Esophagus muscularis mucosa (tissue), 4 donors: ENCODE data around the gene RNF111. TPM values are rescaled to one million over a fixed set of nuclear protein-coding genes. Genes with fewer than 3 reads are reported as not detected.
A peak's percentile ranks its signal among the peaks of the same experiment; 100 is the strongest.

ENCODE experiments used
- DNase-seq: peaks from one replicate; pipeline ENCODE4 v3.0.0-alpha.2; 2017; ENCODE audit errors: extremely low spot score
- H3K27ac ChIP-seq, 4 donors: fragments of 200-600 bp; sonication (generic); replicated peaks in 1 of 4; 1 replicate in 3 of 4; 2 replicates in 1 of 4; pipeline ENCODE4 v1.5.1; 2016 to 2019; ENCODE audit warnings: mild to moderate bottlenecking in 1 of 4
- H3K27me3 ChIP-seq, 4 donors: fragments of 200-600 bp; sonication (generic); one replicate each; pipeline versions ENCODE4 v1.5.1 to v1.6.0; 2016 to 2019
- H3K36me3 ChIP-seq, 4 donors: fragments of 200-600 bp; sonication (generic); one replicate each; pipeline ENCODE4 v1.5.1; 2016 to 2019
- H3K4me1 ChIP-seq, 4 donors: fragments of 200-600 bp; sonication (generic); one replicate each; pipeline ENCODE4 v1.5.1; 2016 to 2019
- H3K4me3 ChIP-seq, 4 donors: fragments of 200-600 bp; sonication (generic); 1 replicate in 2 of 4; 2 replicates in 2 of 4; pipeline ENCODE4 v1.5.1; 2016 to 2019; ENCODE audit warnings: mild to moderate bottlenecking in 4 of 4, moderate library complexity in 1 of 4
- H3K9me3 ChIP-seq, 4 donors: fragments of 200-600 bp; sonication (generic); 1 replicate in 3 of 4; 2 replicates in 1 of 4; pipeline ENCODE4 v1.5.1; 2016 to 2019
- EP300 ChIP-seq: sonication (generic); formaldehyde crosslinking; IDR thresholded peaks from one replicate; pipeline ENCODE4 v1.6.1; 2017; ENCODE audit warnings: antibody characterized with exemption
- POLR2A ChIP-seq: fragments of 450-650 bp; IDR thresholded peaks from one replicate; pipeline ENCODE4 v1.6.1; 2017; ENCODE audit warnings: antibody characterized with exemption, moderate library complexity, mild to moderate bottlenecking, low read depth
- POLR2AphosphoS5 ChIP-seq, 2 donors: sonication (generic); formaldehyde crosslinking; IDR thresholded peaks; one replicate each; pipeline ENCODE4 v1.6.1; 2017; ENCODE audit warnings: antibody characterized with exemption in 2 of 2
- WGBS: methylation state at CpG from one replicate; pipeline ENCODE4 v1.1.5; 2018; 5-methylcytosine and 5-hydroxymethylcytosine counted together
- intact Hi-C: fragments of 100-400 bp; cut with DNase I; formaldehyde crosslinking; loops from one replicate; pipeline ENCODE4 v1.15.1; 2023
- total RNA-seq, 4 donors: library from RNA; depleted of rRNA; stranded (reverse); fragments of >200 nt; gene quantifications; one replicate each; pipeline versions ENCODE4 v1.1.0 to v1.2.1, GENCODE V29; 2016
- TF ChIP-seq, protein P1 (sequence below), 3 experiments: fragments of 200-600 bp in 2 of 3; fragments of 450-650 bp in 1 of 3; sonication (generic) in 2 of 3; IDR thresholded peaks; one replicate each; pipeline ENCODE4 v1.5.1; 2017 to 2019; ENCODE audit warnings: antibody characterized with exemption in 3 of 3, mild to moderate bottlenecking in 2 of 3, moderate library complexity in 1 of 3

RNF111 gene
- total RNA-seq, 4 donors from 2014 or later: 14.1 to 19.9 (median 18.4) TPM

DNA sequence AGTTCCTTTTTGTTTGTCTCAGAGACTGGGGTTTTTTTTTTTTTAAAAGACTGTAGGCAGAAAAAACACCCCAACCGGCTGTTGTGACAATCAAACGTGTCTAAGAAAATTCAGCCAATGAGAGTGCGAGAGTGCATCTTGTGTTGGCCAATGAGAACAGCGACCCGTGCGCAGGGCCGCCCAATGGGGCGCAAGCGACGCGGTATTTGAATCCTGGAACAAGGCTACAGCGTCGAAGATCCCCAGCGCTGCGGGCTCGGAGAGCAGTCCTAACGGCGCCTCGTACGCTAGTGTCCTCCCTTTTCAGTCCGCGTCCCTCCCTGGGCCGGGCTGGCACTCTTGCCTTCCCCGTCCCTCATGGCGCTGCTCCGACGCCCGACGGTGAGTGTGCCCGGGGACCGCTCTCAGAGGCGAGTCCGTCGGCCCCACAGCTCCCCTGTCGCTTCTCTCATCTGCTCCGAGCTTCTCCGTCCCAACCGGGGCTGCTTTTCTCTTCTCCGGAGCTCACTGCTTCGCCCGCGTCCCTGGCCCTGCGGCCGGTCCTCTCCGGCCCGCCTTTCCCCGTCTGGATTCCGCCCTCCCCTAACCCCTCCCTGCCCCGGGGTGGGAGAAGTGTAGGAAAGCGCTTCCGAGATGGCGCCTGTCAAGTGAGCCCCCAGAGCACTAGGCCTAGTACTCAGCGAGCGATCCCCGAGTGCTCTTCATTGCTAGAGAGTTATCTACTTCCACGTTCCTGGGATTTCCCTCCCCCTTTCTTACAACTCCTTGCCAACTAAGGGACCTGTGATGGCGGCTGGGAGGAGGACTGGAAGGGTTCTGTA, 117.7 kb downstream of the RNF111 start, which contains the start of gene CCNB2:
Gene CCNB2, plus strand, starts transcription at position 235 of the 821 bp plus-strand sequence. Its CDS starts 123 bp downstream, at position 358.
- no peaks in the 10 kb centered on the region for H3K9me3 ChIP-seq
- under 1% methylated on average over 26 of the region's 57 CpGs for WGBS
- peaks cover 0 to 6% (median 2%) of the 10 kb centered on the region in 4 donors for H3K36me3 ChIP-seq
- TF ChIP-seq, protein P1, sequence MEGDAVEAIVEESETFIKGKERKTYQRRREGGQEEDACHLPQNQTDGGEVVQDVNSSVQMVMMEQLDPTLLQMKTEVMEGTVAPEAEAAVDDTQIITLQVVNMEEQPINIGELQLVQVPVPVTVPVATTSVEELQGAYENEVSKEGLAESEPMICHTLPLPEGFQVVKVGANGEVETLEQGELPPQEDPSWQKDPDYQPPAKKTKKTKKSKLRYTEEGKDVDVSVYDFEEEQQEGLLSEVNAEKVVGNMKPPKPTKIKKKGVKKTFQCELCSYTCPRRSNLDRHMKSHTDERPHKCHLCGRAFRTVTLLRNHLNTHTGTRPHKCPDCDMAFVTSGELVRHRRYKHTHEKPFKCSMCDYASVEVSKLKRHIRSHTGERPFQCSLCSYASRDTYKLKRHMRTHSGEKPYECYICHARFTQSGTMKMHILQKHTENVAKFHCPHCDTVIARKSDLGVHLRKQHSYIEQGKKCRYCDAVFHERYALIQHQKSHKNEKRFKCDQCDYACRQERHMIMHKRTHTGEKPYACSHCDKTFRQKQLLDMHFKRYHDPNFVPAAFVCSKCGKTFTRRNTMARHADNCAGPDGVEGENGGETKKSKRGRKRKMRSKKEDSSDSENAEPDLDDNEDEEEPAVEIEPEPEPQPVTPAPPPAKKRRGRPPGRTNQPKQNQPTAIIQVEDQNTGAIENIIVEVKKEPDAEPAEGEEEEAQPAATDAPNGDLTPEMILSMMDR (IDR thresholded peaks at IDR 0.05): no peak
- peak; percentile 28 to 81 for TF ChIP-seq POLR2AphosphoS5 (IDR thresholded peaks at IDR 0.05)
- H3K27me3 ChIP-seq: no peaks in the 10 kb centered on the region
- intact Hi-C loops: loop anchor here (5.0 to 10.0 kb wide), 2 partner anchors 118 to 390 kb away; partner anchors contain the start of gene RNF111
- peak within 1 kb of the TSS; percentile 57 to 68 (median 58) for H3K4me3 ChIP-seq
- H3K4me1 ChIP-seq: peaks cover 4 to 15% (median 13%) of the 10 kb centered on the region in 4 donors
- peak; percentile 95 for DNase-seq
- peak within 1 kb of the TSS in 3 of 4 donors; percentile 23 to 47 (median 34) for H3K27ac ChIP-seq

DNA sequence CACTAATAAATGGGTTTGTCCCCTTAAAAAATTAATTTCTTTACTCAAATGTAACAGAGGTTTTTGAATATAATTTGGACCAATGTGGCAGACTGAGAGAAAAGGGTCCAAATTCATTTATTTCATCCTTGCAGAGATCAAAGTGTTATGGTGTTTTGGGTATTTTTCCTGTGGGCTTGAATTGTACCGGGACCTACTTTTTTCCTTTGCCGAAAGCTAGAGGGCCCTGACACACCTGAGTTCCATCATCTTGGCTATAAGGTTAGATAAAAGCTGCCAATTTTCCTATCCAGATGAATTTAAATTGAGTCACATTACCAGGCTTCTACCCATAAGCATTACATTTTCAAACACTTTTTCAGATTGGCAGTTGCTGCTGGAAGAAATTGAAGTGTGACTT, 118.4 kb downstream of the RNF111 start:
- Histone ChIP-seq H3K4me3 (peak overlapping the region in 2 of 4 donors; percentile 57 to 60), H3K27me3 (no peaks in the 10 kb centered on the region), H3K36me3 (no peaks in the 10 kb centered on the region), H3K4me1 (peaks cover 4 to 15% (median 13%) of the 10 kb centered on the region in 4 donors), H3K9me3 (no peaks in the 10 kb centered on the region), H3K27ac (no peak overlapping the region)
- DNase-seq: no peak
- WGBS: 53% methylated on average over 2 of the region's 2 CpGs
- TF ChIP-seq, protein P1 (IDR thresholded peaks at IDR 0.05): no peak
- TF ChIP-seq POLR2AphosphoS5 (IDR thresholded peaks at IDR 0.05) (no peak), EP300 (no peak), POLR2A (no peak)
- intact Hi-C loops: loop anchor here (5.0 to 10.0 kb wide), 2 partner anchors 119 to 389 kb away; partner anchors contain the start of gene RNF111

DNA sequence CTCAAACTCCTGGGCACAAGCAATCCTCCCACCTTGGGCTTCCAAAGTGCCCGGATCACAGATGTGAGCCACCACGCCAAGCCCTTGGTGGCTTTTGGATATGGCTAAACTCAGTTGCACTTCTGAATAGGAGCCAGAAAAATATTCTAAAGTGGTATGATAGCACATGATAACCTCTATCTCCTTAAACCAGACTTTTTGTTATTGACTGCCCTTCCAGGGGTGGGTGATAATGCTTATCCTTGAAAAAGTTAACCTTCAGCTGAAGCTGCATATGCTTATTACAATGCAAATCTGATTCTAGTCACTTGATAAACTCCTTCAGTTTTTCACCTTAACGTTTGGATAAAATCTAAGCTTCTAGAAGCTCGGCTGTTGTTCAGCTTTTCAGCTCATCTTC, 123.8 kb downstream of the RNF111 start:
- 90% methylated on average over 4 of the region's 4 CpGs for WGBS
- DNase-seq: no peak
- H3K27me3 ChIP-seq: no peaks in the 10 kb centered on the region
- no peak overlapping the region for H3K4me3 ChIP-seq
- TF ChIP-seq POLR2A (no peak), EP300 (no peak), POLR2AphosphoS5 (IDR thresholded peaks at IDR 0.05) (no peak)
- TF ChIP-seq, protein P1 (IDR thresholded peaks at IDR 0.05): no peak
- H3K4me1 ChIP-seq: no peaks in the 10 kb centered on the region
- H3K9me3 ChIP-seq: no peaks in the 10 kb centered on the region
- no peak overlapping the region for H3K27ac ChIP-seq
- no peaks in the 10 kb centered on the region for H3K36me3 ChIP-seq
- intact Hi-C loops: no loop called here

DNA sequence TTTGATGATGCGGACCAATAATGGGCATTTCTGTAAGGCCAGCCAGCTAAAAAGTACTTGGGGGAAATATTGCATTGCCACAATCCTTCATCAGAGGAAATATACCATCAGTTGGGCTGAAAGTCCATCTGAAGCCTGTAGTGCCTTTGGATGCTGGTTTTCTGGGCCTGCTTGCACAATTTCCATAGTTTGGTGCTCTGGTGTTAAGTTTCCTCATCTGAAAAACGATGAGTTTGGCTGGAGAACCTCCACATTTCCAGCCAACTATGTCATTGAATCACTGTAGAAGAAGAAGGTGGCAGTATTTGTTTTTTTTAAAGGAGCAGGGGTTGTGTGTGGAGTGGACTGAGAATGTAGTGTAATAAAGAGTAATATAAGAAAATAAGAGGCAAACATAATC, 127.6 kb downstream of the RNF111 start:
- WGBS: 78% methylated on average over 2 of the region's 2 CpGs
- Histone ChIP-seq H3K9me3 (no peaks in the 10 kb centered on the region), H3K4me1 (no peaks in the 10 kb centered on the region), H3K27ac (no peak overlapping the region), H3K36me3 (no peaks in the 10 kb centered on the region), H3K27me3 (no peaks in the 10 kb centered on the region), H3K4me3 (no peak overlapping the region)
- DNase-seq: no peak
- intact Hi-C loops: no loop called here
- no peak for TF ChIP-seq POLR2A
- no peak for TF ChIP-seq POLR2AphosphoS5 (IDR thresholded peaks at IDR 0.05)
- TF ChIP-seq, protein P1 (IDR thresholded peaks at IDR 0.05): no peak
- TF ChIP-seq EP300: no peak
